K562 (cell line): Measurements from ENCODE around the gene KMT2E. TPM values are rescaled to one million over a fixed set of nuclear protein-coding genes. Genes with fewer than 3 reads are reported as not detected.

ENCODE experiments used
- ATAC-seq: fragments of 200-7000 bp; cut with Tn5 transposase; 3 replicates; pipeline ENCODE4 v1.9.1; 2020; ENCODE audit warnings: moderate library complexity
- BruUV-seq: library from RNA; stranded (reverse); fragments of 400-500 nt; replicated peaks from 2 replicates; lab custom pipeline; 2021; lab: Mats Ljungman, UMichigan
- CTCF ChIA-PET: fragments of 300-600 bp; formaldehyde crosslinking; extraction: SDS; loops from one replicate; lab custom pipeline; 2021; ENCODE audit warnings: low intra/inter-chr PET ratio; lab: Yijun Ruan, JAX
- POLR2A ChIA-PET: fragments of 300-600, 350-650 bp; sonication (Branson Sonifier 250); formaldehyde crosslinking; extraction: SDS; loops from one replicate; lab custom pipeline; 2021; ENCODE audit warnings: antibody characterized with exemption, inconsistent platforms; lab: Yijun Ruan, JAX
- DNase-seq, 4 experiments: peaks; one replicate each; pipeline versions ENCODE4 v3.0.0 to v3.0.0-alpha.2; 2011 to 2018; ENCODE audit warnings: low spot score in 3 of 4, mixed read lengths in 3 of 4; ENCODE audit errors: extremely low read depth in 1 of 4
- FAIRE-seq: peaks from 2 replicates; lab custom pipeline; 2011; peaks lifted over from hg19 to GRCh38; lab: Jason Lieb, UNC
- H2AFZ ChIP-seq: 2 replicates; pipeline ENCODE4 v1.6.0; 2011; ENCODE audit warnings: low read depth, low read length, control low read depth, inconsistent platforms
- H3K27ac ChIP-seq: fragments of 200-600 bp; 3 replicates; pipeline ENCODE4 v1.8.0; 2011; ENCODE audit warnings: low read depth, mild to moderate bottlenecking, control low read depth, inconsistent platforms, low read length, moderate library complexity, mixed read lengths; ENCODE audit errors: extremely low read depth
- H3K27me3 ChIP-seq, 2 experiments: fragments of 300-600 bp in 1 of 2; 2 replicates in 1 of 2; 3 replicates in 1 of 2; pipeline versions ENCODE4 v1.6.0 to v1.8.0; 2011; ENCODE audit warnings: inconsistent platforms in 2 of 2, low read length in 2 of 2, mild to moderate bottlenecking in 1 of 2, mixed read lengths in 1 of 2, moderate library complexity in 1 of 2; ENCODE audit not compliant: control insufficient read depth in 2 of 2, insufficient read depth in 2 of 2
- H3K36me3 ChIP-seq: fragments of 300-600 bp; 3 replicates; pipeline ENCODE4 v1.8.0; 2011; ENCODE audit warnings: mild to moderate bottlenecking, low read length, inconsistent platforms; ENCODE audit not compliant: control insufficient read depth, insufficient read depth
- H3K4me1 ChIP-seq, 2 experiments: fragments of 200-600 bp in 1 of 2; replicated peaks in 1 of 2; 2 replicates in 1 of 2; 3 replicates in 1 of 2; pipeline versions ENCODE4 v1.5.1 to v1.8.0; 2011; ENCODE audit warnings: inconsistent platforms in 2 of 2, low read length in 2 of 2, mild to moderate bottlenecking in 1 of 2, mixed read lengths in 1 of 2, moderate library complexity in 1 of 2; ENCODE audit not compliant: control insufficient read depth in 2 of 2, insufficient read depth in 2 of 2
- H3K4me2 ChIP-seq: 2 replicates; pipeline ENCODE4 v1.6.1; 2011; ENCODE audit warnings: low read length, control low read depth, inconsistent platforms, mixed read lengths; ENCODE audit not compliant: insufficient read depth
- H3K4me3 ChIP-seq: fragments of 200-600 bp; sonication (generic), shearing (Covaris generic); 2 replicates; pipeline ENCODE4 v1.5.1; 2016; ENCODE audit warnings: control low read depth, inconsistent platforms
- H3K79me2 ChIP-seq: fragments of 200-600 bp; 3 replicates; pipeline ENCODE4 v1.8.0; 2011; ENCODE audit warnings: low read length, inconsistent platforms; ENCODE audit not compliant: control insufficient read depth, insufficient read depth
- H3K9ac ChIP-seq, 2 experiments: 2 replicates each; pipeline versions ENCODE4 v1.6.0 to v1.6.1; 2011; ENCODE audit warnings: low read depth in 2 of 2, low read length in 2 of 2, control low read depth in 1 of 2, inconsistent platforms in 1 of 2, mild to moderate bottlenecking in 1 of 2, mixed read lengths in 1 of 2; ENCODE audit not compliant: insufficient read depth in 1 of 2
- H3K9me1 ChIP-seq: one replicate; pipeline ENCODE4 v1.6.0; 2011; ENCODE audit warnings: inconsistent platforms, mild to moderate bottlenecking, low read length, moderate library complexity; ENCODE audit not compliant: control insufficient read depth, insufficient read depth
- H3K9me3 ChIP-seq: replicated peaks from 2 replicates; pipeline ENCODE4 v1.5.1; 2011; ENCODE audit warnings: low read depth, low read length, inconsistent platforms; ENCODE audit not compliant: control insufficient read depth, insufficient read depth
- H4K20me1 ChIP-seq: replicated peaks from 2 replicates; pipeline ENCODE4 v1.6.1; 2011; ENCODE audit warnings: low read length, inconsistent platforms, mixed read lengths; ENCODE audit not compliant: control insufficient read depth, insufficient read depth
- ARID1B ChIP-seq: fragments of 450-650 bp; IDR thresholded peaks from 2 replicates; pipeline ENCODE4 v1.6.1; 2016; ENCODE audit warnings: antibody characterized with exemption, mild to moderate bottlenecking, inconsistent platforms
- E2F4 ChIP-seq: sonication (generic); formaldehyde crosslinking; IDR thresholded peaks from 2 replicates; pipeline ENCODE4 v1.8.0; 2022; ENCODE audit warnings: mild to moderate bottlenecking, low read depth, missing genetic modification reagents
- GATAD2B ChIP-seq: fragments of 450-650 bp; IDR thresholded peaks from 2 replicates; pipeline ENCODE4 v1.6.1; 2017; ENCODE audit warnings: mild to moderate bottlenecking, borderline replicate concordance
- IRF2 ChIP-seq: sonication (generic); formaldehyde crosslinking; IDR thresholded peaks from 2 replicates; pipeline ENCODE4 v1.8.1; 2022; ENCODE audit warnings: mild to moderate bottlenecking, missing genetic modification reagents
- NEUROD1 ChIP-seq: fragments of 150-350 bp; IDR thresholded peaks from 2 replicates; pipeline ENCODE4 v1.6.1; 2014; ENCODE audit warnings: borderline replicate concordance, low read length, low read depth; ENCODE audit not compliant: partially characterized antibody
- SMAD3 ChIP-seq: fragments of 450-650 bp; formaldehyde crosslinking; conservative IDR thresholded peaks from 2 replicates; pipeline ENCODE4 v1.4.0; 2020; ENCODE audit warnings: mild to moderate bottlenecking
- ZBTB33 ChIP-seq: sonication (generic); formaldehyde crosslinking; IDR thresholded peaks from 2 replicates; pipeline ENCODE4 v1.8.1; 2023; ENCODE audit warnings: mild to moderate bottlenecking, missing genetic modification reagents
- WGBS: fragments of 100-300 bp; shearing (Covaris generic); methylation state at CpG from one replicate; pipeline ENCODE4 v1.1.6; 2016; ENCODE audit warnings: low coverage, mixed read lengths; ENCODE audit not compliant: insufficient coverage; ENCODE audit errors: missing lambda C conversion rate; 5-methylcytosine and 5-hydroxymethylcytosine counted together
- in situ Hi-C: fragments of 300-500 bp; cut with MboI; formaldehyde crosslinking; loops from 4 replicates; pipeline ENCODE4 v1.15.0; 2018; ENCODE audit warnings: inconsistent platforms, mixed read lengths
- intact Hi-C: fragments of 100-400 bp; cut with micrococcal nuclease; formaldehyde crosslinking; loops from 2 replicates; pipeline ENCODE4 v1.14.2; 2022
- polyA plus RNA-seq, 8 experiments: library from polyadenylated mRNA; depleted of rRNA in 4 of 8; stranded (reverse) in 5 of 8; unstranded in 3 of 8; fragments of >200 nt; fragmentation: Nextera tagmentation in 2 of 8; fragmentation: Illumina TruSeq in 1 of 8; extraction: Ambion mirVana in 2 of 8; extraction: Trizol in 1 of 8; gene quantifications; 2 replicates each; pipeline versions ENCODE4 v1.2.1 to v1.2.3, GENCODE V29; 2011 to 2014; ENCODE audit warnings: inconsistent platforms in 1 of 8, missing spikeins in 1 of 8
- total RNA-seq, 7 experiments: library from RNA; depleted of rRNA in 6 of 7; stranded (reverse); fragments of >200 nt in 6 of 7; fragmentation: Illumina TruSeq in 2 of 7; extraction: Trizol in 2 of 7; gene quantifications; 2 replicates each; pipeline versions ENCODE4 v1.2.1 to v1.2.3, GENCODE V29; 2011 to 2021; ENCODE audit warnings: low replicate concordance in 1 of 7
- TF ChIP-seq, protein P1 (sequence below): sonication (generic); formaldehyde crosslinking; IDR thresholded peaks from 2 replicates; pipeline ENCODE4 v1.8.0; 2022; ENCODE audit warnings: mild to moderate bottlenecking, missing genetic modification reagents

KMT2E gene
- total and polyA plus RNA-seq, 9 of the 15 experiments (the other 6 are each of a cell fraction or from before 2014, with no cell fraction given) = 8.9 to 55.3 (median 38.1) TPM

- H3K27ac ChIP-seq = no peak overlapping the region
- WGBS = 79% methylated on average over 1 of the region's 1 CpG
- in situ Hi-C loops = no loop called here
- no peaks in the 10 kb centered on the region for H3K79me2 ChIP-seq
- H3K9me1 ChIP-seq = no peaks in the 10 kb centered on the region
- H2AFZ ChIP-seq = no peak overlapping the region
- no peak for DNase-seq
- no peak overlapping the region for H3K9ac ChIP-seq
- peaks cover 16% of the 10 kb centered on the region; the same call in 2 of the 3 replicates for H3K36me3 ChIP-seq
- no peaks in the 10 kb centered on the region for H3K4me1 ChIP-seq
- no TSS peak for BruUV-seq
- H3K27me3 ChIP-seq = no peaks in the 10 kb centered on the region
- H3K9me3 ChIP-seq = no peaks in the 10 kb centered on the region
- TF ChIP-seq, protein P1, sequence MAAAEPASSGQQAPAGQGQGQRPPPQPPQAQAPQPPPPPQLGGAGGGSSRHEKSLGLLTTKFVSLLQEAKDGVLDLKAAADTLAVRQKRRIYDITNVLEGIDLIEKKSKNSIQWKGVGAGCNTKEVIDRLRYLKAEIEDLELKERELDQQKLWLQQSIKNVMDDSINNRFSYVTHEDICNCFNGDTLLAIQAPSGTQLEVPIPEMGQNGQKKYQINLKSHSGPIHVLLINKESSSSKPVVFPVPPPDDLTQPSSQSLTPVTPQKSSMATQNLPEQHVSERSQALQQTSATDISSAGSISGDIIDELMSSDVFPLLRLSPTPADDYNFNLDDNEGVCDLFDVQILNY (CRISPR knock-in tag) = no peak
- TF ChIP-seq SMAD3 (CRISPR knock-in tag) (no peak), ARID1B (no peak), NEUROD1 (no peak), E2F4 (no peak), GATAD2B (no peak), ZBTB33 (CRISPR knock-in tag) (no peak), IRF2 (no peak)
- TF ChIP-seq, all 486 proteins: peak for 0
- CTCF ChIA-PET = no interaction called here
- no peak overlapping the region for H3K4me3 ChIP-seq
- no peak for ATAC-seq
- no peak overlapping the region for H3K4me2 ChIP-seq
- POLR2A ChIA-PET = interaction anchor here (0.6 kb wide), 1 partner anchor 242 kb away, joined by 3 read pairs; no protein-coding TSS in a partner anchor
- no peaks in the 10 kb centered on the region for H4K20me1 ChIP-seq
- intact Hi-C loops = no loop called here
- no peak for FAIRE-seq
Observed at GRCh38 chr7:105161366-105161765, 147.4 kb downstream of the KMT2E start.
